OCI-LY3 (cell line): Measurements from ENCODE around the gene MGME1.

Experiments used
- H2AFZ ChIP-seq: fragments of 200-600, 300-600 bp; shearing (Covaris generic); 2 replicates; pipeline ENCODE4 v1.6.0; 2014; ENCODE audit warnings: antibody characterized with exemption, low read depth, low read length
- H3K27ac ChIP-seq: fragments of 200-600, 300-600 bp; sonication (generic); 2 replicates; pipeline ENCODE4 v1.5.1; 2014; ENCODE audit warnings: mild to moderate bottlenecking, low read length, moderate library complexity, mixed read lengths
- H3K27me3 ChIP-seq: fragments of 200-600, 300-600 bp; sonication (generic); 2 replicates; pipeline ENCODE4 v1.6.1; 2014; ENCODE audit warnings: low read depth, low read length, mixed read lengths
- H3K36me3 ChIP-seq: fragments of 200-600, 300-600 bp; sonication (generic); replicated peaks from 2 replicates; pipeline ENCODE3; 2014; ENCODE audit warnings: low read depth, low read length, mixed read lengths
- H3K4me1 ChIP-seq: fragments of 300-600, 200-600 bp; sonication (generic); 2 replicates; pipeline ENCODE4 v1.6.1; 2014; ENCODE audit warnings: low read length, mixed read lengths
- H3K4me2 ChIP-seq: fragments of 200-600, 300-600 bp; sonication (generic); 2 replicates; pipeline ENCODE4 v1.6.1; 2014; ENCODE audit warnings: low read length, mixed read lengths
- H3K4me3 ChIP-seq: fragments of 300-600, 200-600 bp; sonication (generic); 2 replicates; pipeline ENCODE4 v1.5.1; 2014; ENCODE audit warnings: antibody characterized with exemption, mild to moderate bottlenecking, low read length, moderate library complexity
- H3K79me2 ChIP-seq: fragments of 300-600, 200-600 bp; shearing (Covaris generic); 2 replicates; pipeline ENCODE4 v1.6.1; 2014; ENCODE audit warnings: mild to moderate bottlenecking, low read length, mixed read lengths
- H3K9ac ChIP-seq: fragments of 300-600, 200-600 bp; shearing (Covaris generic); 2 replicates; pipeline ENCODE4 v1.6.0; 2014; ENCODE audit warnings: mild to moderate bottlenecking, low read length, moderate library complexity
- H3K9me3 ChIP-seq: fragments of 200-600, 300-600 bp; shearing (Covaris generic); 2 replicates; pipeline ENCODE4 v1.6.1; 2014; ENCODE audit warnings: low read length, mixed read lengths; ENCODE audit not compliant: insufficient read depth
- H4K20me1 ChIP-seq: fragments of 200-600, 300-600 bp; sonication (generic); 2 replicates; pipeline ENCODE4 v1.6.1; 2016; ENCODE audit warnings: low read length, mixed read lengths; ENCODE audit not compliant: insufficient read depth
- CTCF ChIP-seq: fragments of 200-600, 300-600 bp; sonication (generic); IDR thresholded peaks from 2 replicates; pipeline ENCODE4 v1.5.1; 2014; ENCODE audit warnings: antibody characterized with exemption, low read length, low read depth
- EZH2phosphoT487 ChIP-seq: fragments of 200-600 bp; shearing (Covaris generic); IDR thresholded peaks from 2 replicates; pipeline ENCODE4 v1.6.1; 2018; ENCODE audit warnings: antibody characterized with exemption, mixed run types, low read depth

Gene MGME1

GRCh38 chr20:17952692-17953684, 15.8 kb upstream of the MGME1 start:
- Histone ChIP-seq H3K9ac (no peak overlapping the region), H3K4me3 (no peak overlapping the region), H3K36me3 (peaks cover 92% of the 10 kb centered on the region), H3K79me2 (peaks cover 100% of the 10 kb centered on the region), H3K4me2 (no peak overlapping the region), H3K9me3 (no peaks in the 10 kb centered on the region), H2AFZ (no peak overlapping the region), H3K27me3 (no peaks in the 10 kb centered on the region), H3K4me1 (peaks cover 5% of the 10 kb centered on the region), H4K20me1 (peaks cover 97% of the 10 kb centered on the region), H3K27ac (no peak overlapping the region)
- no peak for TF ChIP-seq CTCF
- no peak for TF ChIP-seq EZH2phosphoT487

- peaks cover 100% of the 10 kb centered on the region for H3K79me2 ChIP-seq
- H3K9ac ChIP-seq = no peak overlapping the region
Observed at GRCh38 chr20:17953935-17954334, 14.9 kb upstream of the MGME1 start.

GRCh38 chr20:17955302-17955701, 13.5 kb upstream of the MGME1 start:
- no peak overlapping the region for H3K4me2 ChIP-seq
- peaks cover 100% of the 10 kb centered on the region for H3K79me2 ChIP-seq

More at GRCh38 chr20:17953935-17954334, 14.9 kb upstream of the MGME1 start:
- Histone ChIP-seq H2AFZ (no peak overlapping the region), H3K4me2 (no peak overlapping the region), H3K9me3 (no peaks in the 10 kb centered on the region), H3K4me3 (no peak overlapping the region), H3K27me3 (no peaks in the 10 kb centered on the region), H3K27ac (no peak overlapping the region), H3K4me1 (peaks cover 14% of the 10 kb centered on the region), H3K36me3 (peaks cover 90% of the 10 kb centered on the region), H4K20me1 (peaks cover 98% of the 10 kb centered on the region)
- TF ChIP-seq CTCF (no peak), EZH2phosphoT487 (no peak)

More at GRCh38 chr20:17955302-17955701, 13.5 kb upstream of the MGME1 start:
- Histone ChIP-seq H3K27ac (no peak overlapping the region), H4K20me1 (peaks cover 98% of the 10 kb centered on the region), H3K27me3 (no peaks in the 10 kb centered on the region), H3K4me1 (peaks cover 28% of the 10 kb centered on the region), H3K36me3 (peaks cover 82% of the 10 kb centered on the region), H3K9ac (no peak overlapping the region), H3K4me3 (no peak overlapping the region), H3K9me3 (no peaks in the 10 kb centered on the region), H2AFZ (no peak overlapping the region)
- no peak for TF ChIP-seq CTCF
- TF ChIP-seq EZH2phosphoT487 = no peak
